ENCODE measurements around the gene ZNF609.

GRCh38 chr15:64604319-64604718, 143.9 kb downstream of the ZNF609 start:
- no peak for TF ChIP-seq REST (IDR thresholded peaks at IDR 0.05; ENCODE audit: low read depth)
- TF ChIP-seq POLR2AphosphoS5 (IDR thresholded peaks at IDR 0.05; ENCODE audit: low read depth, low read length), result no peak
